Ishikawa (cell line): ENCODE results near the gene QDPR.

Source experiments
- CEBPB ChIP-seq: IDR thresholded peaks from 2 replicates; pipeline ENCODE4 v1.6.1; 2012
- CREB1 ChIP-seq: IDR thresholded peaks from 2 replicates; pipeline ENCODE4 v1.6.1; 2012; ENCODE audit warnings: low read depth
- EGR1 ChIP-seq: IDR thresholded peaks from 2 replicates; pipeline ENCODE4 v1.6.1; 2012
- EP300 ChIP-seq: IDR thresholded peaks from 2 replicates; pipeline ENCODE4 v1.6.1; 2012; ENCODE audit warnings: borderline replicate concordance
- FOXM1 ChIP-seq: IDR thresholded peaks from 2 replicates; pipeline ENCODE4 v1.6.1; 2012; ENCODE audit warnings: low read depth, borderline replicate concordance
- NFIC ChIP-seq: IDR thresholded peaks from 2 replicates; pipeline ENCODE4 v1.6.1; 2012
- RAD21 ChIP-seq: IDR thresholded peaks from 2 replicates; pipeline ENCODE4 v1.6.1; 2012; ENCODE audit warnings: low read depth
- TAF1 ChIP-seq: IDR thresholded peaks from 2 replicates; pipeline ENCODE4 v1.6.1; 2012; ENCODE audit warnings: low read depth, mild to moderate bottlenecking
- TCF12 ChIP-seq: IDR thresholded peaks from 2 replicates; pipeline ENCODE4 v1.6.1; 2012; ENCODE audit warnings: low read depth
- TEAD4 ChIP-seq: IDR thresholded peaks from 2 replicates; pipeline ENCODE4 v1.6.1; 2012
- YY1 ChIP-seq: IDR thresholded peaks from 2 replicates; pipeline ENCODE4 v1.6.1; 2012; ENCODE audit warnings: low read depth
- ZBTB7A ChIP-seq: IDR thresholded peaks from 2 replicates; pipeline ENCODE4 v1.6.1; 2012; ENCODE audit warnings: low read depth
- TF ChIP-seq, protein P1 (sequence below): IDR thresholded peaks from 2 replicates; pipeline ENCODE4 v1.6.1; 2012; ENCODE audit warnings: low read depth, mild to moderate bottlenecking
- TF ChIP-seq, protein P2 (sequence below): IDR thresholded peaks from 2 replicates; pipeline ENCODE4 v1.6.1; 2012
- TF ChIP-seq, protein P3 (sequence below): IDR thresholded peaks from 2 replicates; pipeline ENCODE4 v1.6.1; 2012

QDPR gene

DNA sequence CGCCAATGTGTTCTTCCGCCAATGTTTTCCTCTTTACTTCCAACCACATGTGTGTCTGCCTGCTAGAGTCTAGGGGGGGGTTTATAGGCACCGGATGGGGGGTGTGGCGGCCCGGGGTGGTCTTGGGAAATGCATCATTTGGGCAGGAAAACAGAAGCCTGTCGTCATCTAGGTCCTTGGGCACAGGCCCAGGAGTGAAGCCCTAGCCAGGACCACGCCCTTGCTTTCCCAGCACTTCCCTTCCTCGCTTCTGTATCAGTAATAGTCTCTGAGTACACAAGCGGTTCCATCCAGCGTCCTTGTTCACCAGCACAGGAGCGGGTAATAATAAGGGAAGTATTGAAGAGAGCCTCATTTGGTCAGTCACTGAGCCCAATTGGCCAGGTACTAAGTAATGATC, 74.5 kb downstream of the QDPR start:
- TF ChIP-seq, protein P1, sequence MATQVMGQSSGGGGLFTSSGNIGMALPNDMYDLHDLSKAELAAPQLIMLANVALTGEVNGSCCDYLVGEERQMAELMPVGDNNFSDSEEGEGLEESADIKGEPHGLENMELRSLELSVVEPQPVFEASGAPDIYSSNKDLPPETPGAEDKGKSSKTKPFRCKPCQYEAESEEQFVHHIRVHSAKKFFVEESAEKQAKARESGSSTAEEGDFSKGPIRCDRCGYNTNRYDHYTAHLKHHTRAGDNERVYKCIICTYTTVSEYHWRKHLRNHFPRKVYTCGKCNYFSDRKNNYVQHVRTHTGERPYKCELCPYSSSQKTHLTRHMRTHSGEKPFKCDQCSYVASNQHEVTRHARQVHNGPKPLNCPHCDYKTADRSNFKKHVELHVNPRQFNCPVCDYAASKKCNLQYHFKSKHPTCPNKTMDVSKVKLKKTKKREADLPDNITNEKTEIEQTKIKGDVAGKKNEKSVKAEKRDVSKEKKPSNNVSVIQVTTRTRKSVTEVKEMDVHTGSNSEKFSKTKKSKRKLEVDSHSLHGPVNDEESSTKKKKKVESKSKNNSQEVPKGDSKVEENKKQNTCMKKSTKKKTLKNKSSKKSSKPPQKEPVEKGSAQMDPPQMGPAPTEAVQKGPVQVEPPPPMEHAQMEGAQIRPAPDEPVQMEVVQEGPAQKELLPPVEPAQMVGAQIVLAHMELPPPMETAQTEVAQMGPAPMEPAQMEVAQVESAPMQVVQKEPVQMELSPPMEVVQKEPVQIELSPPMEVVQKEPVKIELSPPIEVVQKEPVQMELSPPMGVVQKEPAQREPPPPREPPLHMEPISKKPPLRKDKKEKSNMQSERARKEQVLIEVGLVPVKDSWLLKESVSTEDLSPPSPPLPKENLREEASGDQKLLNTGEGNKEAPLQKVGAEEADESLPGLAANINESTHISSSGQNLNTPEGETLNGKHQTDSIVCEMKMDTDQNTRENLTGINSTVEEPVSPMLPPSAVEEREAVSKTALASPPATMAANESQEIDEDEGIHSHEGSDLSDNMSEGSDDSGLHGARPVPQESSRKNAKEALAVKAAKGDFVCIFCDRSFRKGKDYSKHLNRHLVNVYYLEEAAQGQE = no peak

DNA sequence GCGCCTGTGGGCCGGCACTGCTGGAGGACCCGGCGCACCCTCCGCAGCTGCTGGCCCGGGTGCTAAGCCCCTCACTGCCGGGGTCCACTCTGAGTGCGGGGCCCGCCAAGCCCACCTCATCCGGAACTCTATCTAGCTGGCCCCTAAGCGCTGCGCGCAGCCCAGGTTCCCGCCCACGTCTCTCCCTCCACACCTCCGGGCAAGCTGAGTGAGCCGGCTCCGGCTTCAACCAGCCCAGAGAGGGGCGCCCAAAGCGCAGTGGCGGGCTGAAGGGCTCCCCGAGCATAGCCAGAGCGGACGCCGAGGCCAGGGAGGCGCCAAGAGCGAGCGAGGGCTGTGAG, 75.2 kb downstream of the QDPR start:
- no peak for TF ChIP-seq NFIC
- TF ChIP-seq EGR1 = no peak
- no peak for TF ChIP-seq TEAD4
- no peak for TF ChIP-seq TAF1
- TF ChIP-seq, protein P2, sequence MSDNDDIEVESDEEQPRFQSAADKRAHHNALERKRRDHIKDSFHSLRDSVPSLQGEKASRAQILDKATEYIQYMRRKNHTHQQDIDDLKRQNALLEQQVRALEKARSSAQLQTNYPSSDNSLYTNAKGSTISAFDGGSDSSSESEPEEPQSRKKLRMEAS = no peak
- no peak for TF ChIP-seq YY1
- no peak for TF ChIP-seq CEBPB
- TF ChIP-seq, protein P3, sequence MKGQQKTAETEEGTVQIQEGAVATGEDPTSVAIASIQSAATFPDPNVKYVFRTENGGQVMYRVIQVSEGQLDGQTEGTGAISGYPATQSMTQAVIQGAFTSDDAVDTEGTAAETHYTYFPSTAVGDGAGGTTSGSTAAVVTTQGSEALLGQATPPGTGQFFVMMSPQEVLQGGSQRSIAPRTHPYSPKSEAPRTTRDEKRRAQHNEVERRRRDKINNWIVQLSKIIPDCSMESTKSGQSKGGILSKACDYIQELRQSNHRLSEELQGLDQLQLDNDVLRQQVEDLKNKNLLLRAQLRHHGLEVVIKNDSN = no peak
- no peak for TF ChIP-seq RAD21
- TF ChIP-seq ZBTB7A = no peak
- TF ChIP-seq TCF12 = no peak
- no peak for TF ChIP-seq EP300
- TF ChIP-seq FOXM1 = no peak
- no peak for TF ChIP-seq CREB1
- TF ChIP-seq, protein P1 = no peak
